Measurements from ENCODE around the gene FHIT. TPM values are rescaled to one million over a fixed set of nuclear protein-coding genes. Genes with fewer than 3 reads are reported as not detected.
"Not testable (repeated sequence)": the region's sequence is repeated elsewhere in the genome, so short reads cannot be mapped to it uniquely, and the experiment has no call there.

Gene FHIT
- total and polyA plus RNA-seq, 2 donors from 2014 or later = 20.2 to 61.2 TPM

DNA sequence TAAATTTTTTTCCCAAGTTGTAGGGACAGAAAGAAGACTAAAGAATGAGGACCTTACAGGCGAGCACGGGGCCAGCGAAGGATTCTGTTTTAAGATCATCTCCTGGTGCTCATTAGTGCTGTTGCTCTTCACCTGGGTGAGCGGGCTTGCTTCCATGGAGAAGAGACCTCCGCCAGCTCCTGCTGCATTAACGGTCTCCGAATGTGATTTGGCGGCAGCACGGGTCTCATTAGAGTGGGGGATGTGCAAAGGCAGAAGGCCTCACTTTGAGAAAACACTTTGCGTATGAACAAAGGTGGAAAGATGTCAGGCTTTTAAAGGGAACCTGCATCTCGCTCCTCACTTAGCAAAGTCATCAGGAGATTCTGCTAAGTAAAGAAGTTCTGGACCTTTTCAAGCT lies 1448.0 kb downstream of the FHIT start:
- FAIRE-seq (no peak), DNase-seq (no peak)
- intact Hi-C loops (cut with DNase I) = no loop called here
- no peaks in the 10 kb centered on the region for H3K4me1 ChIP-seq (ENCODE audit: control insufficient read depth in 2 of 3, insufficient read depth in 2 of 3, low read depth in 1 of 3, low read length in 3 of 3)
- no peak overlapping the region for H3K9ac ChIP-seq (ENCODE audit: low read length in 3 of 3)
- no peaks in the 10 kb centered on the region for H3K27me3 ChIP-seq (ENCODE audit: control insufficient read depth, insufficient read depth, low read length)
- no peak overlapping the region for H3K27ac ChIP-seq (ENCODE audit: low read depth in 2 of 2, low read length in 2 of 2)
- no peaks in the 10 kb centered on the region for H3K9me3 ChIP-seq (ENCODE audit: control insufficient read depth in 2 of 3, insufficient read depth in 1 of 3, low read length in 3 of 3)
- no peak overlapping the region for H3K4me3 ChIP-seq (ENCODE audit: low read length in 3 of 3)
- TF ChIP-seq, protein P1, sequence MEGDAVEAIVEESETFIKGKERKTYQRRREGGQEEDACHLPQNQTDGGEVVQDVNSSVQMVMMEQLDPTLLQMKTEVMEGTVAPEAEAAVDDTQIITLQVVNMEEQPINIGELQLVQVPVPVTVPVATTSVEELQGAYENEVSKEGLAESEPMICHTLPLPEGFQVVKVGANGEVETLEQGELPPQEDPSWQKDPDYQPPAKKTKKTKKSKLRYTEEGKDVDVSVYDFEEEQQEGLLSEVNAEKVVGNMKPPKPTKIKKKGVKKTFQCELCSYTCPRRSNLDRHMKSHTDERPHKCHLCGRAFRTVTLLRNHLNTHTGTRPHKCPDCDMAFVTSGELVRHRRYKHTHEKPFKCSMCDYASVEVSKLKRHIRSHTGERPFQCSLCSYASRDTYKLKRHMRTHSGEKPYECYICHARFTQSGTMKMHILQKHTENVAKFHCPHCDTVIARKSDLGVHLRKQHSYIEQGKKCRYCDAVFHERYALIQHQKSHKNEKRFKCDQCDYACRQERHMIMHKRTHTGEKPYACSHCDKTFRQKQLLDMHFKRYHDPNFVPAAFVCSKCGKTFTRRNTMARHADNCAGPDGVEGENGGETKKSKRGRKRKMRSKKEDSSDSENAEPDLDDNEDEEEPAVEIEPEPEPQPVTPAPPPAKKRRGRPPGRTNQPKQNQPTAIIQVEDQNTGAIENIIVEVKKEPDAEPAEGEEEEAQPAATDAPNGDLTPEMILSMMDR (IDR thresholded peaks at IDR 0.05; ENCODE audit: borderline replicate concordance, extremely low read depth, insufficient read depth) = no peak
- no peaks in the 10 kb centered on the region for H3K36me3 ChIP-seq (ENCODE audit: control insufficient read depth in 2 of 3, insufficient read depth in 3 of 3, low read length in 3 of 3)

DNA sequence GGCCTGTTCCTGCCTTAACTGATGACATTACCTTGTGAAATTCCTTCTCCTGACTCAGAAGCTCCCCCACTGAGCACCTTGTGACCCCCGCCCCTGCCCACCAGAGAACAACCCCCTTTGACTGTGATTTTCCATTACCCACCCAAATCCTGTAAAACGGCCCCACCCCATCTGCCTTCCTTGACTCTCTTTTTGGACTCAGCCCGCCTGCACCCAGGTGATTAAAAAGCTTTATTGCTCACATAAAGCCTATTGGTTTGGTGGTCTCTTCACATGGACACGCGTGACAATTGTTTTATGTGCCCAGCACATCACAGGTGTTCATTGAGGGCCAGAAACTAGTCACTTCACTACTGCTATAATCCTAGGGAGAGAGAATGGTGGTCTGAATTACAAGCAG lies 1448.8 kb downstream of the FHIT start:
- H3K36me3 ChIP-seq (ENCODE audit: control insufficient read depth in 2 of 3, insufficient read depth in 3 of 3, low read length in 3 of 3); H3K4me1 ChIP-seq (ENCODE audit: control insufficient read depth in 2 of 3, insufficient read depth in 2 of 3, low read depth in 1 of 3, low read length in 3 of 3); H3K27me3 ChIP-seq (ENCODE audit: control insufficient read depth, insufficient read depth, low read length); H3K9ac ChIP-seq (ENCODE audit: low read length in 3 of 3); H3K4me3 ChIP-seq (ENCODE audit: low read length in 3 of 3); H3K9me3 ChIP-seq (ENCODE audit: control insufficient read depth in 2 of 3, insufficient read depth in 1 of 3, low read length in 3 of 3); FAIRE-seq; H3K27ac ChIP-seq (ENCODE audit: low read depth in 2 of 2, low read length in 2 of 2); intact Hi-C loops (cut with DNase I); DNase-seq: not testable (repeated sequence)

DNA sequence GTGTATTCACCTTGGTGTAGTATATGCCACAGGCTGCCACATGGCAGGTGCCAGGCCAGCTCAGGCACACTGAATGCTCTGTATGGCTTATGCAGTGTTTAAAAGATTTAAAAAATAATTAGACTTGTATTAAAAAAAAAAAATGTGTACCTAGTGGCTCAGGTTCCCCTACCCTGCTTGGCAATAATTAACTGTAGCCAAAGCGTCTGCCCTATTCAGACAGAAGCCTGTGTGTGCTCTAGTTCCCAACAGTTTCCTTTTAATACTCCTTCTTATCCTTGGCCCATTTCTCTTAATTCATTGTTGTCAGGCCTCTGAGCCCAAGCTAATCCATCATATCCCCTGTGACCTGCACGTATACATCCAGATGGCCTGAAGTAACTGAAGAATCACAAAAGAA lies 1449.2 kb downstream of the FHIT start:
- Histone ChIP-seq H3K9me3 (ENCODE audit: control insufficient read depth in 2 of 3, insufficient read depth in 1 of 3, low read length in 3 of 3) (no peaks in the 10 kb centered on the region), H3K4me1 (ENCODE audit: control insufficient read depth in 2 of 3, insufficient read depth in 2 of 3, low read depth in 1 of 3, low read length in 3 of 3) (no peaks in the 10 kb centered on the region), H3K27ac (ENCODE audit: low read depth in 2 of 2, low read length in 2 of 2) (no peak overlapping the region), H3K27me3 (ENCODE audit: control insufficient read depth, insufficient read depth, low read length) (no peaks in the 10 kb centered on the region), H3K36me3 (ENCODE audit: control insufficient read depth in 2 of 3, insufficient read depth in 3 of 3, low read length in 3 of 3) (no peaks in the 10 kb centered on the region), H3K9ac (ENCODE audit: low read length in 3 of 3) (no peak overlapping the region), H3K4me3 (ENCODE audit: low read length in 3 of 3) (no peak overlapping the region)
- intact Hi-C loops (cut with DNase I) = no loop called here
- FAIRE-seq (no peak), DNase-seq (no peak)
- TF ChIP-seq, protein P1 (IDR thresholded peaks at IDR 0.05; ENCODE audit: borderline replicate concordance, extremely low read depth, insufficient read depth) = no peak

DNA sequence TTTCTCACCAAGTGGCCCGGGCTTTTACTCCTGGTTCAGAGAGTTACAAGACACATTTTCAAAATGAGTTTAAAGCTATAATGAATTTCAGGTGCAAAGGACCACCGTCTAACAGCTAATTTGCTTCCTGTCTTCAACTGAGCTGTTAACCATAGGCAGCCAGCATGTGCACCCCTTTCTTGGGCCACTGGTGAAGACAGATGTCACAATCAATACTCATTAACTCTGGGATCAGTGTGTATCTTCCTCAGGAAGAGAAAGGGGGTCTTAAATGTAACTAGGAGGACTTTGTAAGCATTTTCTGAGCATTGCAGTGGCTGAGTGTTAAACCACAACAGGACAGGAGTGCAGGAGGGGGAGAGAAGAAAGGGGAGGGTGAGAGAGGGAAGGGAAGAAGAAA lies 1450.8 kb downstream of the FHIT start:
- H3K36me3 ChIP-seq (ENCODE audit: control insufficient read depth in 2 of 3, insufficient read depth in 3 of 3, low read length in 3 of 3) = no peaks in the 10 kb centered on the region
- no peak overlapping the region for H3K4me3 ChIP-seq (ENCODE audit: low read length in 3 of 3)
- H3K27me3 ChIP-seq (ENCODE audit: control insufficient read depth, insufficient read depth, low read length) = no peaks in the 10 kb centered on the region
- no peak for FAIRE-seq
- intact Hi-C loops (cut with DNase I) = no loop called here
- no peaks in the 10 kb centered on the region for H3K9me3 ChIP-seq (ENCODE audit: control insufficient read depth in 2 of 3, insufficient read depth in 1 of 3, low read length in 3 of 3)
- no peaks in the 10 kb centered on the region for H3K4me1 ChIP-seq (ENCODE audit: control insufficient read depth in 2 of 3, insufficient read depth in 2 of 3, low read depth in 1 of 3, low read length in 3 of 3)
- no peak for DNase-seq
- H3K9ac ChIP-seq (ENCODE audit: low read length in 3 of 3) = no peak overlapping the region
- H3K27ac ChIP-seq (ENCODE audit: low read depth in 2 of 2, low read length in 2 of 2) = no peak overlapping the region
- TF ChIP-seq, protein P1 (IDR thresholded peaks at IDR 0.05; ENCODE audit: borderline replicate concordance, extremely low read depth, insufficient read depth) = no peak

Data from kidney (tissue), 14 donors.